Colonic mucosa (tissue), 4 donors: Measurements from ENCODE around the gene PLD1. TPM values are rescaled to one million over a fixed set of nuclear protein-coding genes. Genes with fewer than 3 reads are reported as not detected.
A peak's percentile ranks its signal among the peaks of the same experiment; 100 is the strongest.

ENCODE experiments used
- DNase-seq: peaks from one replicate; pipeline ENCODE4 v3.0.0-alpha.2; 2020
- H3K27ac ChIP-seq: fragments of 200-600 bp; one replicate; pipeline ENCODE4 v1.8.0; 2021
- H3K27me3 ChIP-seq: fragments of 200-600 bp; one replicate; pipeline ENCODE4 v1.8.0; 2021
- H3K36me3 ChIP-seq: fragments of 200-600 bp; one replicate; pipeline ENCODE4 v1.8.0; 2021
- H3K4me1 ChIP-seq: fragments of 200-600 bp; one replicate; pipeline ENCODE4 v1.8.0; 2021; ENCODE audit warnings: mild to moderate bottlenecking
- H3K4me3 ChIP-seq: fragments of 200-600 bp; one replicate; pipeline ENCODE4 v1.8.0; 2021
- H3K9ac ChIP-seq, 2 donors: one replicate each; pipeline ENCODE4 v1.7.0; 2013; ENCODE audit warnings: control low read depth in 2 of 2, low read depth in 2 of 2, low read length in 2 of 2
- H3K9me3 ChIP-seq: fragments of 200-600 bp; one replicate; pipeline ENCODE4 v1.8.0; 2021
- CTCF ChIP-seq: fragments of 200-600 bp; IDR thresholded peaks from one replicate; pipeline ENCODE4 v1.8.0; 2022; ENCODE audit warnings: antibody characterized with exemption, mild to moderate bottlenecking
- intact Hi-C: fragments of 100-400 bp; cut with DNase I; formaldehyde crosslinking; loops from one replicate; pipeline ENCODE4 v1.14.1; 2022
- total RNA-seq, 2 donors: library from RNA; stranded (reverse); fragmentation: NEBNext Ultra II Directional in 1 of 2; extraction: Animal tissue kit (Norgen Biotek cat#: 25700) in 1 of 2; gene quantifications; one replicate each; pipeline ENCODE4 v1.2.1, GENCODE V29; 2021
- donor health status: healthy.
- donor health status: DM: no; HTN: no; CAD: no.
- donor health status: DM: no; HTN: no; CAD: no.

Gene PLD1
- total RNA-seq, 2 donors from 2014 or later: 49.6 to 81.3 TPM

- TF ChIP-seq CTCF: no peak
- Histone ChIP-seq H3K4me1 (peaks cover 4% of the 10 kb centered on the region), H3K36me3 (no peaks in the 10 kb centered on the region), H3K9me3 (no peaks in the 10 kb centered on the region), H3K27ac (peak overlapping the region; percentile 20), H3K27me3 (no peaks in the 10 kb centered on the region), H3K4me3 (no peak overlapping the region), H3K9ac (peak overlapping the region in 1 of 2 donors; percentile 16)
- no peak for DNase-seq
- intact Hi-C loops: no loop called here
Observed at GRCh38 chr3:171804618-171805389, 5.5 kb downstream of the PLD1 start.

GRCh38 chr3:171803044-171803443 lies 7.2 kb downstream of the PLD1 start:
- TF ChIP-seq CTCF: no peak
- Histone ChIP-seq H3K9ac (no peak overlapping the region), H3K27ac (peak overlapping the region; percentile 12), H3K9me3 (no peaks in the 10 kb centered on the region), H3K36me3 (no peaks in the 10 kb centered on the region), H3K4me1 (peaks cover 4% of the 10 kb centered on the region), H3K27me3 (no peaks in the 10 kb centered on the region), H3K4me3 (no peak overlapping the region)
- intact Hi-C loops: no loop called here
- no peak for DNase-seq

GRCh38 chr3:171802590-171802956 lies 7.7 kb downstream of the PLD1 start:
- no peaks in the 10 kb centered on the region for H3K9me3 ChIP-seq
- H3K27me3 ChIP-seq: no peaks in the 10 kb centered on the region
- TF ChIP-seq CTCF: no peak
- H3K4me1 ChIP-seq: peaks cover 4% of the 10 kb centered on the region
- intact Hi-C loops: no loop called here
- DNase-seq: no peak
- peak overlapping the region; percentile 29 for H3K27ac ChIP-seq
- H3K9ac ChIP-seq: no peak overlapping the region
- no peaks in the 10 kb centered on the region for H3K36me3 ChIP-seq
- no peak overlapping the region for H3K4me3 ChIP-seq

- no peak for TF ChIP-seq CTCF
- DNase-seq: no peak
- H3K27ac ChIP-seq: peak overlapping the region; percentile 29
- no peak overlapping the region for H3K9ac ChIP-seq
- intact Hi-C loops: no loop called here
- no peaks in the 10 kb centered on the region for H3K36me3 ChIP-seq
- H3K4me1 ChIP-seq: peaks cover under 1% of the 10 kb centered on the region
- no peaks in the 10 kb centered on the region for H3K9me3 ChIP-seq
- H3K4me3 ChIP-seq: no peak overlapping the region
- H3K27me3 ChIP-seq: no peaks in the 10 kb centered on the region
Observed at GRCh38 chr3:171801738-171802589, 8.3 kb downstream of the PLD1 start.

GRCh38 chr3:171799501-171799900 lies 10.8 kb downstream of the PLD1 start:
- Histone ChIP-seq H3K27me3 (no peaks in the 10 kb centered on the region), H3K27ac (no peak overlapping the region), H3K36me3 (no peaks in the 10 kb centered on the region), H3K9ac (no peak overlapping the region), H3K4me1 (no peaks in the 10 kb centered on the region), H3K4me3 (no peak overlapping the region), H3K9me3 (no peaks in the 10 kb centered on the region)
- TF ChIP-seq CTCF: no peak
- no peak for DNase-seq
- intact Hi-C loops: no loop called here
